Cardiac fibroblast (primary cell): ENCODE measurements around the gene ZNF19.
A peak's percentile ranks its signal among the peaks of the same experiment; 100 is the strongest.

Experiments used
- DNase-seq, 2 donors: peaks; one replicate each; pipeline versions ENCODE4 v3.0.0 to v3.0.0-alpha.2; 2010; ENCODE audit warnings: low read depth in 2 of 2
- H3K4me3 ChIP-seq, 2 donors: replicated peaks in 1 of 2; 1 replicate in 1 of 2; 2 replicates in 1 of 2; pipeline ENCODE4 v1.5.1; 2011; ENCODE audit warnings: low read depth in 2 of 2, low read length in 2 of 2, mild to moderate bottlenecking in 2 of 2, moderate library complexity in 1 of 2
- CTCF ChIP-seq: IDR thresholded peaks from one replicate; pipeline ENCODE4 v1.5.1; 2011; ENCODE audit warnings: low read depth, mild to moderate bottlenecking, low read length, inconsistent platforms

Gene ZNF19

GRCh38 chr16:71461686-71462648, 27.2 kb downstream of the ZNF19 start, which contains the start of gene ZNF23:
TSS of gene ZNF23 (minus strand) at chr16:71462247. CDS start at chr16:71456796, 5,451 bp downstream.
- TF ChIP-seq CTCF: no peak
- peak within 1 kb of the TSS; percentile 83 to 99 for H3K4me3 ChIP-seq
- DNase-seq: peak; percentile 80 to 82

- no peak for TF ChIP-seq CTCF
- H3K4me3 ChIP-seq: peak overlapping the region; percentile 83 to 99
- no peak for DNase-seq
These were observed 28.2 kb downstream of the ZNF19 start for GRCh38 chr16:71460941-71461340.

- peak overlapping the region in 1 of 2 donors; percentile 99 for H3K4me3 ChIP-seq
- TF ChIP-seq CTCF: no peak
- peak; percentile 72 to 80 for DNase-seq
These were observed 28.9 kb downstream of the ZNF19 start for GRCh38 chr16:71460236-71460635.

GRCh38 chr16:71459510-71459909, 29.6 kb downstream of the ZNF19 start:
- no peak for TF ChIP-seq CTCF
- no peak overlapping the region for H3K4me3 ChIP-seq
- DNase-seq: no peak

- DNase-seq: no peak
- H3K4me3 ChIP-seq: no peak overlapping the region
- no peak for TF ChIP-seq CTCF
These were observed 32.3 kb downstream of the ZNF19 start for GRCh38 chr16:71456801-71457200.

GRCh38 chr16:71453036-71453435, 36.1 kb downstream of the ZNF19 start:
- DNase-seq: no peak
- TF ChIP-seq CTCF: no peak
- no peak overlapping the region for H3K4me3 ChIP-seq

GRCh38 chr16:71449020-71449419, 40.1 kb downstream of the ZNF19 start:
- TF ChIP-seq CTCF: no peak
- no peak overlapping the region for H3K4me3 ChIP-seq
- no peak for DNase-seq
